NCI-H524 (cell line): Measurements from ENCODE around the gene ANO5.
"Not testable (repeated sequence)": the region's sequence is repeated elsewhere in the genome, so short reads cannot be mapped to it uniquely, and the experiment has no call there.

Experiments used
- DNase-seq, 2 experiments: peaks; one replicate each; lab custom pipeline; 2025; lab: John Stamatoyannopoulos, UW

The ANO5 gene

GRCh38 chr11:22197139-22198005, 4.5 kb downstream of the ANO5 start:
- no peak for DNase-seq

GRCh38 chr11:22199243-22199642, 6.4 kb downstream of the ANO5 start:
- no peak for DNase-seq

- no peak for DNase-seq
Observed at GRCh38 chr11:22203281-22203680, 10.4 kb downstream of the ANO5 start.

GRCh38 chr11:22207162-22207561, 14.3 kb downstream of the ANO5 start:
- DNase-seq = no peak

GRCh38 chr11:22208151-22208858, 15.4 kb downstream of the ANO5 start:
- no peak for DNase-seq

GRCh38 chr11:22216940-22217339, 24.1 kb downstream of the ANO5 start:
- DNase-seq = no peak

- DNase-seq = no peak
Observed at GRCh38 chr11:22221143-22221542, 28.3 kb downstream of the ANO5 start.

- no peak for DNase-seq
Observed at GRCh38 chr11:22225190-22225589, 32.3 kb downstream of the ANO5 start.

GRCh38 chr11:22234743-22235142, 41.9 kb downstream of the ANO5 start:
- DNase-seq = no peak

GRCh38 chr11:22244986-22245592, 52.2 kb downstream of the ANO5 start:
- peak in 1 of 2 experiments; percentile 38 for DNase-seq

GRCh38 chr11:22246992-22247391, 54.1 kb downstream of the ANO5 start:
- no peak for DNase-seq

- no peak for DNase-seq
Observed at GRCh38 chr11:22249871-22250270, 57.0 kb downstream of the ANO5 start.

- no peak for DNase-seq
Observed at GRCh38 chr11:22256876-22257275, 64.0 kb downstream of the ANO5 start.

GRCh38 chr11:22263613-22264012, 70.7 kb downstream of the ANO5 start:
- DNase-seq = no peak

GRCh38 chr11:22268983-22269624, 76.2 kb downstream of the ANO5 start:
- not testable (repeated sequence) for DNase-seq

GRCh38 chr11:22273781-22274180, 80.9 kb downstream of the ANO5 start:
- DNase-seq = no peak

- no peak for DNase-seq
Observed at GRCh38 chr11:22275600-22275999, 82.7 kb downstream of the ANO5 start.

- no peak for DNase-seq
Observed at GRCh38 chr11:22276535-22276934, 83.7 kb downstream of the ANO5 start.

GRCh38 chr11:22284991-22285390, 92.1 kb downstream of the ANO5 start:
- DNase-seq = not testable (repeated sequence)

- DNase-seq = no peak
Observed at GRCh38 chr11:22302368-22302767, 109.5 kb downstream of the ANO5 start.

GRCh38 chr11:22304337-22304961, 111.6 kb downstream of the ANO5 start:
- peak in 1 of 2 experiments; percentile 56 for DNase-seq

GRCh38 chr11:22317656-22318055, 124.8 kb downstream of the ANO5 start:
- no peak for DNase-seq
